Neuronal stem cell (in vitro differentiated cells): ENCODE data around the gene ITGBL1.

Experiments used
- DNase-seq: peaks from one replicate; pipeline ENCODE4 v3.0.0-alpha.2; 2013; ENCODE audit warnings: low spot score
- H2AFZ ChIP-seq: one replicate; pipeline ENCODE4 v1.6.1; 2013; ENCODE audit warnings: mild to moderate bottlenecking, low read length, inconsistent platforms
- H2AK5ac ChIP-seq: 2 replicates; pipeline ENCODE4 v1.6.1; 2013; ENCODE audit warnings: low read depth, mild to moderate bottlenecking, inconsistent platforms, low read length, moderate library complexity, mixed read lengths
- H2BK120ac ChIP-seq: 2 replicates; pipeline ENCODE4 v1.6.1; 2013; ENCODE audit warnings: low read depth, mild to moderate bottlenecking, inconsistent platforms, low read length, moderate library complexity, mixed read lengths
- H2BK12ac ChIP-seq: one replicate; pipeline ENCODE4 v1.6.1; 2013; ENCODE audit warnings: low read length, inconsistent platforms
- H2BK15ac ChIP-seq: 2 replicates; pipeline ENCODE4 v1.6.1; 2013; ENCODE audit warnings: mild to moderate bottlenecking, low read length, inconsistent platforms, mixed read lengths
- H2BK5ac ChIP-seq: one replicate; pipeline ENCODE4 v1.6.1; 2013; ENCODE audit warnings: inconsistent platforms, mild to moderate bottlenecking, low read length, moderate library complexity
- H3K14ac ChIP-seq: one replicate; pipeline ENCODE4 v1.6.1; 2013; ENCODE audit warnings: low read length, inconsistent platforms
- H3K18ac ChIP-seq: 2 replicates; pipeline ENCODE4 v1.6.1; 2013; ENCODE audit warnings: low read length, inconsistent platforms
- H3K23ac ChIP-seq: 2 replicates; pipeline ENCODE4 v1.6.1; 2013; ENCODE audit warnings: low read depth, mild to moderate bottlenecking, mixed read lengths, low read length, inconsistent platforms; ENCODE audit not compliant: poor library complexity
- H3K27ac ChIP-seq: replicated peaks from 3 replicates; pipeline ENCODE4 v1.5.1; 2013; ENCODE audit warnings: low read length, inconsistent platforms
- H3K27me3 ChIP-seq, 3 experiments: 2 replicates each; pipeline ENCODE4 v1.6.1; 2013; ENCODE audit warnings: low read length in 3 of 3, mild to moderate bottlenecking in 2 of 3, inconsistent platforms in 1 of 3, low read depth in 1 of 3, mixed read lengths in 1 of 3, moderate library complexity in 1 of 3; ENCODE audit not compliant: control insufficient read depth in 3 of 3, insufficient read depth in 3 of 3
- H3K36me3 ChIP-seq, 2 donors: replicated peaks in 1 of 2; 2 replicates each; pipeline ENCODE4 v1.6.1; 2013; ENCODE audit warnings: low read length in 2 of 2; ENCODE audit not compliant: control insufficient read depth in 2 of 2, insufficient read depth in 2 of 2
- H3K4ac ChIP-seq: 2 replicates; pipeline ENCODE4 v1.6.1; 2013; ENCODE audit warnings: inconsistent platforms, mild to moderate bottlenecking, low read length, moderate library complexity
- H3K4me1 ChIP-seq, 2 donors: 1 replicate in 1 of 2; 2 replicates in 1 of 2; pipeline ENCODE4 v1.6.1; 2013; ENCODE audit warnings: low read length in 2 of 2, low read depth in 1 of 2; ENCODE audit not compliant: control insufficient read depth in 2 of 2, insufficient read depth in 1 of 2
- H3K4me2 ChIP-seq: one replicate; pipeline ENCODE4 v1.6.1; 2013; ENCODE audit warnings: mild to moderate bottlenecking, low read length, inconsistent platforms; ENCODE audit not compliant: insufficient read depth, poor library complexity, severe bottlenecking
- H3K4me3 ChIP-seq, 2 donors: 2 replicates each; pipeline ENCODE4 v1.5.1; 2013; ENCODE audit warnings: low read length in 2 of 2, mild to moderate bottlenecking in 2 of 2, inconsistent platforms in 1 of 2, moderate library complexity in 1 of 2
- H3K79me1 ChIP-seq: one replicate; pipeline ENCODE4 v1.6.1; 2013; ENCODE audit warnings: low read depth, mild to moderate bottlenecking, inconsistent platforms, low read length, moderate library complexity
- H3K9ac ChIP-seq: one replicate; pipeline ENCODE4 v1.6.1; 2013; ENCODE audit warnings: mild to moderate bottlenecking, low read depth, low read length, inconsistent platforms; ENCODE audit not compliant: poor library complexity
- H3K9me3 ChIP-seq, 2 donors: replicated peaks in 1 of 2; 2 replicates each; pipeline versions ENCODE3 to v1.6.1; 2013; ENCODE audit warnings: low read length in 2 of 2, mild to moderate bottlenecking in 2 of 2, inconsistent platforms in 1 of 2, low read depth in 1 of 2, mixed read lengths in 1 of 2, moderate library complexity in 1 of 2; ENCODE audit not compliant: control insufficient read depth in 2 of 2, insufficient read depth in 1 of 2
- H4K8ac ChIP-seq: one replicate; pipeline ENCODE4 v1.6.1; 2013; ENCODE audit warnings: low read depth, mild to moderate bottlenecking, inconsistent platforms, low read length, moderate library complexity
- H4K91ac ChIP-seq: one replicate; pipeline ENCODE4 v1.6.1; 2013; ENCODE audit warnings: low read length, low read depth, mild to moderate bottlenecking, inconsistent platforms; ENCODE audit not compliant: poor library complexity
- WGBS, 2 donors: extraction: QIAGEN DNeasy Blood & Tissue Kit; methylation state at CpG; one replicate each; pipeline ENCODE4 v1.1.7; 2013; ENCODE audit warnings: missing lambda C conversion rate in 2 of 2, mixed read lengths in 1 of 2; ENCODE audit not compliant: insufficient read length in 2 of 2, insufficient replicate concordance in 1 of 2; ENCODE audit errors: extremely low coverage in 2 of 2; 5-methylcytosine and 5-hydroxymethylcytosine counted together

Gene ITGBL1

DNA sequence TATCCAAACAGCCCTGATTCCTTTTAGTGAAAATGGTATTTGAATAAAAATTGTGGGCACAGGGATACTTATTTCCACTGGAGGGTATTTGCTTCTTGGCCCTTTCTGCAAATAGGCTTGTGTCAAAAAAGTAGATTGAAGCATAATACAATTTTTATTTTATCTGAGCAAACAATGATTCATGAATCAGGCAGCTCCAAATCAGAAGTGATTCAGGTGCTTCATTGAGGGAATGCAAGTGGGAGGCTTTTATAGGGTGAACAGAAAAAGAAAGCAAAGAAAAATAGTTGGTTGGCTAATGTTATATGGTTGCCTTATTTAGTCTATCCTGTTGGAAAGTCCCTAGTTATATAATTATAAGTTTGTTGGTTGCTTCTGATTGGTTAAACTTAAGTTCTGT lies 117.9 kb downstream of the ITGBL1 start:
- H3K27ac ChIP-seq = no peak overlapping the region
- H3K23ac ChIP-seq = no peak overlapping the region
- no peaks in the 10 kb centered on the region for H3K27me3 ChIP-seq
- H3K14ac ChIP-seq = no peak overlapping the region
- H2AFZ ChIP-seq = no peak overlapping the region
- H2BK12ac ChIP-seq = no peak overlapping the region
- H3K4ac ChIP-seq = no peak overlapping the region
- no peak overlapping the region for H3K4me2 ChIP-seq
- no peak overlapping the region for H4K91ac ChIP-seq
- no peak overlapping the region for H3K18ac ChIP-seq
- H2BK120ac ChIP-seq = no peak overlapping the region
- no peaks in the 10 kb centered on the region for H3K36me3 ChIP-seq
- no peaks in the 10 kb centered on the region for H3K9me3 ChIP-seq
- no peak overlapping the region for H2BK5ac ChIP-seq
- H3K4me1 ChIP-seq = no peaks in the 10 kb centered on the region
- no peak overlapping the region for H2AK5ac ChIP-seq
- no peak overlapping the region for H4K8ac ChIP-seq
- no peak overlapping the region for H3K9ac ChIP-seq
- no peak overlapping the region for H2BK15ac ChIP-seq
- no peaks in the 10 kb centered on the region for H3K79me1 ChIP-seq
- H3K4me3 ChIP-seq = no peak overlapping the region
- DNase-seq = no peak

DNA sequence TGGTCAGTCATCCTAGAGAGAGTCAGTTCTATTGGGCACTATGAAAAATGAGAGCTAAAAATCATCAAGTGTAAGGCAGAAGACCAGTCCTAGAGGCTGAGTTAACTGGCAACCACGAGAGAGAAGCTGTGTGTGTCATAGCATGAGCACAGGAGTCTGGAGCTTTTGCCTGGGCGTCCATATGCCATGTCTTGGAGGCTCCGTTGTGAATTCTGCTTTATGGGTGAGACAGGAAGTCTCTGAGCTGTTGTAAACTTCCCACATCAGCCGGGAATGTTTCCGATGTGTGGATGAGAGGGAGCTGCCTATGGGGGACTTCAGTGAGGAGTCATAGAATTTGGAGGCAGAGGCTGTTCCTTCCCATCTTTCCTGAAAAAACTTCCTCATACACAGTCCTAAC lies 120.0 kb downstream of the ITGBL1 start:
- no peak for DNase-seq
- Histone ChIP-seq H4K91ac (no peak overlapping the region), H3K4me1 (no peaks in the 10 kb centered on the region), H2BK5ac (no peak overlapping the region), H2BK120ac (no peak overlapping the region), H3K18ac (no peak overlapping the region), H3K23ac (no peak overlapping the region), H3K27me3 (no peaks in the 10 kb centered on the region), H2BK12ac (no peak overlapping the region), H4K8ac (no peak overlapping the region), H3K14ac (no peak overlapping the region), H3K9ac (no peak overlapping the region), H3K79me1 (no peaks in the 10 kb centered on the region), H2AFZ (peak overlapping the region; percentile 53), H3K4me2 (no peak overlapping the region), H3K4me3 (no peak overlapping the region), H3K36me3 (no peaks in the 10 kb centered on the region), H3K4ac (no peak overlapping the region), H2BK15ac (no peak overlapping the region), H3K9me3 (no peaks in the 10 kb centered on the region), H3K27ac (no peak overlapping the region), H2AK5ac (no peak overlapping the region)
- no CpG with 5 or more reads among the region's 5 CpGs for WGBS, 2 donors

DNA sequence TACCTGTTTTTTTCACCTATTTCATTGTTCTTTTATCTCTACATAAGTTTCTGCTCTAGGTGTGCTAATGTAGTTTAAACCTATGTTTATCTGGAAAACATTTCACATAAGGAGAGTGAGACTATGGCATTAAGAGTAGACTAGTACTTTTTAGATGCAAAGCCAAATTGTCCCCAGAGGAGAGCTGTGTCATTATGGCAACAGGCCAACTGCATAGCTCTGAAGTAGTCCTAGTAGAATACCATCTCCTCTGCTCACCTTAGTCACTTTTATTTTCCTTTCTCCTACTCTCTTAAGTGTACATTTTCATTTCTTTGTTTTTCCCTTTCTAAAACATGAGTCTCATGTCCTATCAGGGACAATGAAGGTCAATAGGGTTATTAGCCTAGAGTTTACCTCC lies 123.1 kb downstream of the ITGBL1 start:
- H2BK5ac ChIP-seq = no peak overlapping the region
- H3K4me2 ChIP-seq = no peak overlapping the region
- no peaks in the 10 kb centered on the region for H3K36me3 ChIP-seq

DNA sequence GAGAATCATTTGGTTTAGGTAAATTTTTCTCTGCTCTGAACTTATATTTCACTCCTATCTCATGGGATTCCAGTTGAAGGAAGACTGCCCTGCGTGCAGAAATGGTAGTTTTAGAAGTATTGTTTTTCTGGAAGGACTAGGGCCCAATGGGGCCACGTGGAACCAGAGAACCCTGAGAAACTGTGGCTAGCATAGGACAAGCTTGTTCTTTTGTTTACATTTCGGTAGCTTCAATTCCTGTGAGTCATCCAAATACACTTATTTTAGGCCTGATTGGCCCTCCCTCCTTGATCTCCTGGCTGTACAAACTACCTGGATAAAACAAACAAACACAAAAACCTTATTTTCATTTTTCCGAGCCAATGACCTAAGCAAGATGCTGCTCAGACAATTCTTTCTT lies 124.0 kb downstream of the ITGBL1 start:
- Histone ChIP-seq H4K91ac (no peak overlapping the region), H3K27me3 (no peaks in the 10 kb centered on the region), H4K8ac (no peak overlapping the region), H2BK120ac (no peak overlapping the region), H3K9ac (no peak overlapping the region), H2BK15ac (no peak overlapping the region), H3K14ac (no peak overlapping the region), H3K9me3 (no peaks in the 10 kb centered on the region), H2BK12ac (no peak overlapping the region), H3K23ac (no peak overlapping the region), H2BK5ac (no peak overlapping the region), H3K4me1 (peaks cover 2 to 4% of the 10 kb centered on the region in 2 donors), H3K79me1 (no peaks in the 10 kb centered on the region), H2AK5ac (no peak overlapping the region), H3K4ac (no peak overlapping the region), H3K18ac (no peak overlapping the region), H3K4me2 (no peak overlapping the region), H3K27ac (no peak overlapping the region), H3K4me3 (no peak overlapping the region), H3K36me3 (no peaks in the 10 kb centered on the region), H2AFZ (no peak overlapping the region)
- no CpG with 5 or more reads among the region's 4 CpGs for WGBS, 2 donors
- no peak for DNase-seq

More for the DNA sequence above, 123.1 kb downstream of the ITGBL1 start:
- Histone ChIP-seq H3K23ac (no peak overlapping the region), H3K4me1 (peaks cover 2 to 4% of the 10 kb centered on the region in 2 donors), H3K27ac (no peak overlapping the region), H3K4me3 (no peak overlapping the region), H2BK12ac (no peak overlapping the region), H3K79me1 (no peaks in the 10 kb centered on the region), H2BK15ac (no peak overlapping the region), H2AK5ac (no peak overlapping the region), H3K9me3 (no peaks in the 10 kb centered on the region), H3K14ac (no peak overlapping the region), H4K91ac (no peak overlapping the region), H2AFZ (no peak overlapping the region), H3K4ac (no peak overlapping the region), H3K18ac (no peak overlapping the region), H3K27me3 (no peaks in the 10 kb centered on the region), H4K8ac (no peak overlapping the region), H2BK120ac (no peak overlapping the region), H3K9ac (no peak overlapping the region)
- no peak for DNase-seq
